Astrocyte of the hippocampus (primary cell): Measurements from ENCODE around the gene RNF150.
A peak's percentile ranks its signal among the peaks of the same experiment; 100 is the strongest.

Source experiments
- DNase-seq: peaks from one replicate; pipeline ENCODE4 v3.0.0; 2011; ENCODE audit warnings: low read depth, low spot score

RNF150 gene

GRCh38 chr4:141132072-141132708 is 1.1 kb downstream of the RNF150 start:
- peak; percentile 61 for DNase-seq

GRCh38 chr4:141131723-141132071 is 1.6 kb downstream of the RNF150 start:
- peak; percentile 35 for DNase-seq

GRCh38 chr4:141130947-141131605 is 2.2 kb downstream of the RNF150 start:
- DNase-seq: no peak

- DNase-seq: peak; percentile 20
These were observed 5.4 kb downstream of the RNF150 start for GRCh38 chr4:141127884-141128283.

GRCh38 chr4:141126769-141127168 is 6.5 kb downstream of the RNF150 start:
- DNase-seq: no peak

- DNase-seq: peak; percentile 59
These were observed 9.0 kb downstream of the RNF150 start for GRCh38 chr4:141124224-141124623.

GRCh38 chr4:141121768-141122454 is 11.4 kb downstream of the RNF150 start:
- DNase-seq: no peak

GRCh38 chr4:141121101-141121500 is 12.2 kb downstream of the RNF150 start:
- DNase-seq: no peak

GRCh38 chr4:141120036-141120593 is 13.2 kb downstream of the RNF150 start:
- no peak for DNase-seq

- DNase-seq: no peak
These were observed 14.2 kb downstream of the RNF150 start for GRCh38 chr4:141119071-141119470.

- DNase-seq: no peak
These were observed 14.9 kb downstream of the RNF150 start for GRCh38 chr4:141118381-141118780.

GRCh38 chr4:141117935-141118334 is 15.3 kb downstream of the RNF150 start:
- no peak for DNase-seq

GRCh38 chr4:141109983-141110382 is 23.3 kb downstream of the RNF150 start:
- no peak for DNase-seq

GRCh38 chr4:141107927-141108326 is 25.3 kb downstream of the RNF150 start:
- DNase-seq: no peak

GRCh38 chr4:141102367-141102766 is 30.9 kb downstream of the RNF150 start:
- DNase-seq: peak; percentile 78

GRCh38 chr4:141101511-141101910 is 31.8 kb downstream of the RNF150 start:
- no peak for DNase-seq

- peak; percentile 56 for DNase-seq
These were observed 33.9 kb downstream of the RNF150 start for GRCh38 chr4:141099326-141099725.

GRCh38 chr4:141098163-141098562 is 35.1 kb downstream of the RNF150 start:
- DNase-seq: no peak

GRCh38 chr4:141090473-141090872 is 42.8 kb downstream of the RNF150 start:
- no peak for DNase-seq

GRCh38 chr4:141081921-141082395 is 51.3 kb downstream of the RNF150 start:
- DNase-seq: no peak

GRCh38 chr4:141080668-141081067 is 52.6 kb downstream of the RNF150 start:
- DNase-seq: no peak

GRCh38 chr4:141079393-141079930 is 53.8 kb downstream of the RNF150 start:
- DNase-seq: no peak
